Activated T-helper 1 cell treated with anti-CD3 and anti-CD28 coated beads, Interleukin-2, amount 50 U/mL, for 16 hours (primary cell): Measurements from ENCODE around the gene BMP7.
"Not testable (repeated sequence)": the region's sequence is repeated elsewhere in the genome, so short reads cannot be mapped to it uniquely, and the experiment has no call there.

Experiments used
- DNase-seq, 2 donors: peaks; one replicate each; pipeline ENCODE4 v3.0.0-alpha.2; 2020; ENCODE audit warnings: low read depth in 1 of 2, low spot score in 1 of 2

BMP7 gene

GRCh38 chr20:57194154-57194553 is 72.3 kb downstream of the BMP7 start:
- no peak for DNase-seq

GRCh38 chr20:57193094-57193493 is 73.3 kb downstream of the BMP7 start:
- DNase-seq, result no peak

DNA sequence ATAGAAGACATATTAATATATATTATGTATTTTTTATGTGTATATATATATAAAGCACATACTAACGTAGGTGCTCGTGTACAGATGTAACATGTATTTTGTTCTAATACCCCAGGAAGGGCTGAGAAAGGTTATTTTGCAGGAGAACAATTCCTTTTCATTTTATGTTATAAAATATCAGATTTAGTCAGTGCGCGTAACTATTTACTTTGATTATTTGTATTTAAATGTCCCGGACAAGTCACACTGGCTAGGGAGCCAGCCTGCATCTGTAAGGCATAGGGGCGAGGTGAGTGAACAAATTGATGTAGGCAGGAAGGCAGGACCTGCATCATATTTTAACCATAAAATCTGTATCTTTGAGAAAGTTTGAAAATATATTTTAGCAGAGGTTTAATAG is 74.1 kb downstream of the BMP7 start:
- DNase-seq, result no peak

- DNase-seq, result not testable (repeated sequence)
Observed at GRCh38 chr20:57191265-57191638, 75.2 kb downstream of the BMP7 start.

- no peak for DNase-seq
Observed at GRCh38 chr20:57190536-57191264, 75.7 kb downstream of the BMP7 start.

- no peak for DNase-seq
Observed at GRCh38 chr20:57189713-57190112, 76.7 kb downstream of the BMP7 start.

GRCh38 chr20:57188576-57189079 is 77.8 kb downstream of the BMP7 start:
- DNase-seq, result no peak

GRCh38 chr20:57188056-57188455 is 78.4 kb downstream of the BMP7 start:
- DNase-seq, result no peak

GRCh38 chr20:57187068-57187634 is 79.3 kb downstream of the BMP7 start:
- DNase-seq, result no peak

DNA sequence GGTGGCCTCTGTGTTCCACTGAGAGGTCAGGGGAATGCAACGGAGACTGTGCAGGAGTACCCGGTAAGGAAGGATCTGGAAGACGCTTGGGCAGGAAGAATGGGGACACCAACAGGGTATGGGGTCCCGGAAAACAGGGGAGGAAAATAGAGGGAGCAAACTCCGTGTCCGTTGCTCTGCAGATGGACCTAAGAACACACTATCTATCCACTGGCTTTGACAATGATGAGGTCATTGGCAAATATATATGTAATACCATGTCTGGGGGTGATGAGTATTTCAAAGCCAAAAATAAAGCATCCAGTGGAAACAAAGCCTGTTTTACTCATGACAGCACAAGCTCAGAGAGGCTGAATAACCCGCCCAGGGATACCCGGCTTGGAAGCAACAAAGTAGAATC is 80.2 kb downstream of the BMP7 start:
- no peak for DNase-seq

DNA sequence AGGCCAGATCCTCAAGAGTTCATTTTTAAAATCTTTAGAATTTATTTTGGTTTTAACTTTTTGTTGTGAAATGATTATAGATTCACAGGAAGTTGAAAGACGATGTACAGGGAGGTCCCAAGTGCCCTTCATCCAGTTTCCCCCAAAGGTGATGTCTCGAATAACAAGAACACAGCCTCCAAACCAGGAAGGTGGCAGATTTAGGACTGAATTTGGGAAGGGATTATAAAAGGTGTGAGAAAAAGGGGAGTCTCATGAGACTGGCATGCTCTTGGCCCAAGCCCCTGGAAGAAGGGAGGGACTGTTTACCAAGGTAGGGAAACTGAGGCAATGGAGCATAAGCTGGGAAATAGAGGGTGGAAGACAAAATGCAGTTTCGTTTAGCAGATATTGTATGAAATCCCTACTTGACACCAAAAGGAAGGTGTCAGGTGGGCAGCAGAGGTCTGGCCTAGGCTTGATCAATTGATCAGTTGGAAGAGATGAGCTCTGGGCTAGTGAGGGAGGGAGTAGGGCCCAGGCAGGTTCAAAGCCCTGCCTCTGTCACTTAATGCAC is 81.2 kb downstream of the BMP7 start:
- DNase-seq, result no peak

GRCh38 chr20:57183457-57184009 is 82.9 kb downstream of the BMP7 start:
- no peak for DNase-seq

- DNase-seq, result no peak
Observed at GRCh38 chr20:57181639-57182038, 84.8 kb downstream of the BMP7 start.

DNA sequence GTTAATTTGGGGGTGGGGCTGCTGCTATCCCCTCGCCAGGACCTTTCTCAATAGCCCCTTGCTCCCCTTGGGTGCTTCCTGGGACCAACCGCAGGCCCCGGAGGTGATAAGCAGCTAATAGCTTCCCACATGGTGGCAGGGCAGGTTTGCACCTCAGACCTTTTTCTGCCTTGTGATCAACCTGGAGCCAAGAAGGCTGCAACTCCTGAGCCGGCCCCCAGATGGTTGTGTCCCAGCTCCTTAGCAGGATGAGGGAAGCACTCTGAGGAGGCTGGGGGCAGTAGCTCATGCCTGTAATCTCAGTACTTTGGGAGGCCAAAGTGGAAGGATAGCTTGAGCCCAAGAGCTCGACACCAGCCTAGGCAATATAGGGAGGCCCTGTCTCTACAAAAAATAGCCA is 85.5 kb downstream of the BMP7 start:
- no peak for DNase-seq

- no peak for DNase-seq
Observed at GRCh38 chr20:57180387-57180786, 86.1 kb downstream of the BMP7 start.

GRCh38 chr20:57179265-57179664 is 87.2 kb downstream of the BMP7 start:
- no peak for DNase-seq

- no peak for DNase-seq
Observed at GRCh38 chr20:57178582-57179111, 87.8 kb downstream of the BMP7 start.

DNA sequence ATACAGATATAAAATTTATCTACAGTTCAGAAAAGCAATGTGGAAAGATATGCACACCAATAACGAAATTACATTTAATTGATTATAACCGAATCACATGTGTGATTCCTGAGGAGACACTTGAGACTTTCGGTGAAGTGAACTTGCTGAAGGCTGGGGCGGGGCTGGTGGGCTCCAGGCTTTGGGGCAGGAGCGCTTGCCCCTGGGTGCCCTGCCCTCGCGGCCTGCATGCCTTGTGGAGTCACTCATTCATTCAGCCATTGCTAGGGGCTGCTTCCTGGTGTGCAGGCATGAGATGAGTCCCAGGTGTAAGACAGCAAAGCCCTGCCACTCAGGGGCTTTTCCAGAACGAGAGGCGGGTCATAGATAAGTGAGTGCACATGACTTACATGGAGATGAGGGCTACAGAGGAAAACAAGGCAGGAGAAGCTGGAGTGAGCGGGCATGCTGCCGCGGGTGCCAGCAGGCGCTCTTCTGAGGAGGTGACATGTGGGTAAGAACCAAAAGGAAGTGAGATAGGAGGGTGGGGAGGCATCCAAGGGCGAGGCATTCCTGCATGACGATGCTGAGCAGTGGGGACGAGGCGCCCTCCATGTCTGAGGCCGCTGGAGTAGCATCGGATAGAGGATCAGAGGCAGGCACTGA is 88.7 kb downstream of the BMP7 start:
- no peak for DNase-seq

GRCh38 chr20:57176842-57177241 is 89.6 kb downstream of the BMP7 start:
- DNase-seq, result no peak

DNA sequence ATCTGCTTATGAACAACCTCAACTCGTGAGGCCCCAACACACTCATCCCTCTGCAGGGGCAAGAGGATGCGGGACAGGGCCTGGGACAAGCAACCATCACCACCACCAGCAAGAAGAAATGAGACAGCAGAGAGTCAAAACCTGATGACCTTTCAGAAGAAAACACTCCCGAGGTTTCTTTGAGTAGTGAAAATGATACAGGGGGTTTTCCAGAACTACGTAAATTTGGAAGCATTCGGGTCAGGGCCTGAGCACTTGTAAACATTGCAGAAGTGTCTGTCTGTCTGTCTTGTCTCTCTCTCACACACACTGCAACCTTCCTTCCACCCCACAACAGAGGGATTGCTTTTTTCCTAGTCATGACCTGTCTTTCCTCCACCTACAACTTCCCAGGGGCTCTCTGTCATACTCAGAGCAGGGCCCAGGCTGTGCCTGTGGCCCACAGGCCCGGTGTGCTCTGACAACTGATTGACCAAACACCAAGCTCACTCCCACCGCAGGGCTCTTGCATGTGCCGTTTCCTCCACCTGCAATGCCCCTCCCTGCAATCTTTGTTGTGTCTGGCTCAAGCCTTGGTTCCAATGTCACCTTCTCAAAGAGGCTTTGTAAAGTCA is 90.9 kb downstream of the BMP7 start:
- DNase-seq, result no peak

GRCh38 chr20:57174737-57175136 is 91.7 kb downstream of the BMP7 start:
- DNase-seq, result no peak
